ENCODE data around the gene UNC79. TPM values are rescaled to one million over a fixed set of nuclear protein-coding genes. Genes with fewer than 3 reads are reported as not detected.
"Not testable (repeated sequence)": the region's sequence is repeated elsewhere in the genome, so short reads cannot be mapped to it uniquely, and the experiment has no call there.

Gene UNC79
- total RNA-seq, result under 1 TPM; 0.05 to 0.09 TPM
- long read RNA-seq, donor 1, result 0 reads
- long read RNA-seq, donor 2, result 0 reads

- DNase-seq (ENCODE audit: low spot score), result no peak
- intact Hi-C loops (cut with DNase I), result no loop called here
Measured at GRCh38 chr14:93430315-93431035, at the start of gene UNC79. Gene UNC79 (plus strand): TSS chr14:93430939. CDS start chr14:93431030, 91 bp downstream.

DNA sequence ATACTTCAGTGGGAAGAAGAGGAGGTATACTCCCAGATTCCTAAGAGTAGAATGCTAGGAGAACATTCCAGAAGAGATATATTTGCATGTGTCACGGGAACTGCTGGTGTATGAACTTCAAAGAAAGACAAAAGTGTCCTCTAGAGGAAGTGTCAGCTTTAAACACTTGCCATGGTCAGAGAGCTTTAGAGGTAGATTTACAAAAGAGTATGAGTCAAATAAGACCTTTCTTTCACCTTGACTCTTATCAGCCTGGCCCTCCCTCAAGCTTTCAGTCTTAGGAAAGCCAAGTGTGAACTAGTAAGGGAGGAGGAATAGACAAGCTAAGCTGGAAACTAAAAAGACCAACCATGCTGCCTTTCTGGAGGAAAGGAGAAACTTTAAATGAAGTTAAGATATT is 49.1 kb upstream of the UNC79 start:
- no peak for DNase-seq (ENCODE audit: low spot score)
- intact Hi-C loops (cut with DNase I), result no loop called here

DNA sequence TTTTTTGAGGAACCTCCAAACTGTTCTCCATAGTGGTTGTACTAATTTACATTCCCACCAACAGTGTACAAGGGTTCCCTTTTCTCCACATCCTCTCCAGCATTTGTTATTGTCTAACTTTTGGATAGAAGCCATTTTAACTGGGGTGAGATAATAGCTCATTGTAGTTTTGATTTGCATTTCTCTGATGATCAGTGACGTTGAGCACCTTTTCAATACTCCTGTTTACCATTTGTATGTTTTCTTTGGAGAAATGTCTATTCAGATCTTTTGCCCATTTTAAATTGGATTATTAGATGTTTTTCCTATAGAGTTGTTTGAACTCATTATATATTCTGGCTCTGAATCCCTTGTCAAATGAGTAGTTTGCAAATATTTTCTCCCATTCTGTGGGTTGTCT is 46.5 kb upstream of the UNC79 start:
- intact Hi-C loops (cut with DNase I); DNase-seq (ENCODE audit: low spot score): not testable (repeated sequence)

- no peak for DNase-seq (ENCODE audit: low spot score)
- intact Hi-C loops (cut with DNase I), result no loop called here
Measured at GRCh38 chr14:93395231-93395630, 35.5 kb upstream of the UNC79 start.

- intact Hi-C loops (cut with DNase I), result no loop called here
- DNase-seq (ENCODE audit: low spot score), result no peak
Measured at GRCh38 chr14:93396456-93396855, 34.3 kb upstream of the UNC79 start.

DNA sequence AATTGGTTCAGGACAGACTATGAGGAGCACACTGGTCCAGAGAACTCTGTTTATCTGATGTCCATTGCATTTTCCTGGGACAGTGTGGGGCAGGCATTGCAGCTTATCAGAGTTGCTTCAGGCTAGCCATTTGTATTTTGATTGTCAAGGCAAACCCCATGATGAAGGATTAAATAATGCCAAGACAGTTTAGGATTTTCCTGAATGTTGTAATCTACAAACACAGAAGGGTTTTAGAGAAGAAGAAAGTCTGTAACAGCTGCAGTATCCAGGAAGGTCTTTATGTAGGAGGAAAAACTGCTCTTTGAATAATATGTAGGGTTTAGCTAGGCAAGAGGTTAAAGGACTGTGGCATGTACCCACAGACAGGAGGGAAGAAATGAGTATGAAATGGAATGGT is 32.2 kb upstream of the UNC79 start:
- intact Hi-C loops (cut with DNase I), result no loop called here
- DNase-seq (ENCODE audit: low spot score), result no peak

DNA sequence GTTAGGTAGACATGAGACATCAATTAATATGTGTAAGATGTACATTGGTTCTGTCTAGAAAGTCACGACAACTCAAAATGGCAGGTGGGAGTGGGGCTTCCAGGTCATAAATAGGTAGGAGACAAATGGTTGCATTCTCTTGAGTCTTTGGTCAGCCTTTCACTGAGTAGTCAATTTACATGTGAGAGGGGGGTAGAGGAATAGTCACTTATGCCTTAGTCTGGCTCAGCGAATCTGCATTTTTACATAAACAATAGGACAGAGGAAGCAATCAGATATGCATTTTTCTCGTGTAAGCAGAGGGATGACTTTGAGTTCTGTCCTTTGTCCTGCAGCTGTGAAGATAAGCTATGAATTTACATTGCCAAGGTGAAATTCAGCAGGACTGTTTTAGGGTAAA is 27.8 kb upstream of the UNC79 start:
- intact Hi-C loops (cut with DNase I), result no loop called here

DNA sequence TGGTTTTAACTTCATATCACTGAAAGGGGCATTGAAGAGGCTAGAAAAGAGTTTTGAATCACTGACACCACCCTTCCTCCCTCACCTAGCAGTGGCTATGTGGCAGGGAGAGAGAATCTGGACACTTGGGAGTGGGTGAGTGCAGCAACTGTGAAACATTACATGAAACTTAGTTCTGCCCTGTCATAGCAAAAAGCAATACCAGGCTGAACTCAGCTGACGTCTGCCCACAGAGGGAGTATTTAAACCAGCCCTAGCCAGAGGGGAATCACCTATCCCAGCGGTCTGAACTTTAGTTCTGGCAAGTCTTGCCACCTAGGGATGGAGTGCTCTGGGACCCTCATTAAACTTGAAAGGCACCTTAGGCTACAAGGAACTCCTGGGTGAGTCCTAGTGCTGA is 20.7 kb upstream of the UNC79 start:
- no peak for DNase-seq (ENCODE audit: low spot score)
- intact Hi-C loops (cut with DNase I), result loop anchor here in 1 of 2 donors (5.0 kb wide), 1 partner anchor 407 kb away; no protein-coding TSS in a partner anchor

More for the DNA sequence above, 27.8 kb upstream of the UNC79 start:
- DNase-seq (ENCODE audit: low spot score), result no peak

DNA sequence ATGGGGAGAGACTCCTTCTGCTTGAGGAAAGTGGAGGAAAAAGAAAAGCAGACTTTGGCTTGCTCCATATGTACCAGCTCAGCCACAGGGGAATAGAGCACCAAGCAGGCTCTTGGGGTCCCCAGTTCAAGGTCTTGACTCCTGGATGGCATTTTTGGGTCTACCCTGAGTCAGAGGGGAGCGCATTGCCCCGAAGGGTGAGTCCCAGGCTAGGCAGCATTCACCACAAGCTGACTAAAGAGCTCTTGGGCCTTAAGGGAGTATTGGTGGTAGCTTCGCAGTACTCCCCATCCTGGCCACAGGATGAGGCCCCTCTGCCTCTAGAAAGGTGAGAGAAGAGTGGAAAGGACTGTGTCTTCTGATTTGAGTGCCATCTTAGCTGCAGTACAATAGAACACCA is 19.8 kb upstream of the UNC79 start:
- intact Hi-C loops (cut with DNase I), result loop anchor here in 1 of 2 donors (5.0 kb wide), 1 partner anchor 406 kb away; no protein-coding TSS in a partner anchor
- no peak for DNase-seq (ENCODE audit: low spot score)

GRCh38 chr14:93425136-93425535 is 5.6 kb upstream of the UNC79 start:
- intact Hi-C loops (cut with DNase I), result not testable (repeated sequence)

DNA sequence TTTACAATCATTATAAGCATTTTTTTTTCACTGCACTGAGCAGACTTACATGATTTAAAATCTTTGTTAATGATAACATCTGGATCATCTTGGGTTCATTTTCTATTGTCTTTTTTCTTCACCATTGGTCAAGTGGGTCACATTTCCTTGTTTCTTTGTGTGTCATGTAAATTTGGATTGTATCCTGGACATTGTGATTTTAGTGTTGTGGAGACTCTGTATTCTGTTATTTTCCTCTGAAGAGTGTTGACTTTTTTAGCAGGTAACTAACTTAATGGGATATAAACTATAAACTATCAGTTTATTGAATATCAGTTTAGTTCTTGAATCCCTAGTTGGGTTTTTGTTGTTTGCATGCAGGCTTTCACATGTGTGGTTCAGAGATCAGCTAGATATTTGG is 4.0 kb upstream of the UNC79 start:
- no peak for DNase-seq (ENCODE audit: low spot score)
- intact Hi-C loops (cut with DNase I), result no loop called here

More at GRCh38 chr14:93425136-93425535, 5.6 kb upstream of the UNC79 start:
- DNase-seq (ENCODE audit: low spot score), result not testable (repeated sequence)

DNA sequence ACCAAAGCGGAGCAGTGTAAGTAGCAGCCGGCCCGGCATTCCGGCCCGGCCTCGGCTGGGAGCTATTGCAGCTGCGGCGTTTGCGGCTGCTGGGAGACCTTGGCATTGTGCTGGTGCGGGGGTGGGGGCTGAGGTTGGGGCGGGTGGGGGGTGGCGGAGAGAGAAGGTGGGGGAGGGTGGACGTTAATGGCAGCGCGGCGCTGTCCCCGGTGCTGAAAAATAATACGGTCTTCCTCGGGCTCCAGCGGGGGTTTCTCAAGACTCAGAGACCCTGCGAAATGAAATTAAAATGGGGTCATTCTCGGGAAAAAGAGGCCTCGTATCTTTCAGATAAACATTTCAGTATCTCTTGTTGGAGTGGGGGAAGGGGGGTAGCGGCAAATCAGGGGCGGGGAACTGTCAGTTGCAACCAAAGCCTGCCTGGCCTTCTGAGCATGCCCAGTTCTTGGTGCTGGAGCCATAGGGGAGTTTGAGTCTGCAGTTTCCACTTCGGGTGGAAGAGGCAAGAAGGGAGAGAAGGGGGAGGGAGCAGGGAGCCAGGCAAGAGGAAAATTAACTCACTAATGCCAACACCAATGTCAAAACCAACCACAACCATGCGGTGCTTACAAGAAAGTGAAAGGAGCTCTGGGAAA is 414 bp downstream of the UNC79 start:
- intact Hi-C loops (cut with DNase I), result no loop called here
- peak; percentile 59 for DNase-seq (ENCODE audit: low spot score)

DNA sequence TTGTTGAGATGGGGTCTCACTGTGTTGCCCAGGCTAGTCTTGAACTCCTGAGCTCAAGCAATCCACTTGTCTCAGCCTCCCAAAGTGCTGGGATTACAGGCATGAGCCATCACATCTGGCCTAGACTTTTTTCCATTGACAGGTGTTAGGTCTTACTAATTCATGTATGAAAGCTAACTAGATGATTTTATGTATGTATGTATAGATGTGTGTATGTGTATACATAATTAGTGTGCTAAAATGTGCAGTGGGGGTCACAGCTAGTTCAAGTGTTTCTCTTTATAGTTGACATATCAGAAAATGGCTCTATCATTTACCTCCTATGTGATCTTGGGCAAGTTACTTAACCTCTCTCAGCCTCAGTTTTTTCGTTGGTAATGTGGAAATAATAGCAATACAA is 23.5 kb downstream of the UNC79 start:
- intact Hi-C loops (cut with DNase I), result no loop called here
- no peak for DNase-seq (ENCODE audit: low spot score)

- DNase-seq (ENCODE audit: low spot score), result no peak
- intact Hi-C loops (cut with DNase I), result no loop called here
Measured at GRCh38 chr14:93456356-93456755, 25.6 kb downstream of the UNC79 start.

- intact Hi-C loops (cut with DNase I), result no loop called here
- DNase-seq (ENCODE audit: low spot score), result no peak
Measured at GRCh38 chr14:93458234-93458633, 27.5 kb downstream of the UNC79 start.

- intact Hi-C loops (cut with DNase I), result no loop called here
- no peak for DNase-seq (ENCODE audit: low spot score)
Measured at GRCh38 chr14:93462479-93462878, 31.7 kb downstream of the UNC79 start.

GRCh38 chr14:93464271-93464670 is 33.5 kb downstream of the UNC79 start:
- no peak for DNase-seq (ENCODE audit: low spot score)
- intact Hi-C loops (cut with DNase I), result no loop called here

- DNase-seq (ENCODE audit: low spot score), result no peak
- intact Hi-C loops (cut with DNase I), result no loop called here
Measured at GRCh38 chr14:93475471-93475870, 44.7 kb downstream of the UNC79 start.

GRCh38 chr14:93476305-93476704 is 45.6 kb downstream of the UNC79 start:
- intact Hi-C loops (cut with DNase I), result no loop called here
- DNase-seq (ENCODE audit: low spot score), result no peak

DNA sequence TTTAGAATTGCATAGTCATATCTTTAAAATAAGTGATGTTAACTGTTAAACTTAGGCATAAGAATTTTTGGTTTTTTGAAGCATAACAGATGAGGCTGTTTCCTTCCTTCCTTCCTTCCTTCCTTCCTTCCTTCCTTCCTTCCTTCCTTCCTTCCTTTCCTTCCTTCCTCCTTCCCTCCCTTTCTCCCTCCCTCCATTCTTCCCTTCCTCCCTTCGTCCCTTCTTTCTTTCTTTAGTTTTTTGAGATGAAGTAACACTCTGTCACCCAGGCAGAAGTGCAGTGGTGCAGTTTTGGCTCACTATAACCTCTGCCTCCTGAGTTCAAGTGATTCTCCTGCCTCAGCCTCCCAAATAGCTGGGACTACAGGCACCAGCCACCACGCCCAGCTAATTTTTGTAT is 48.3 kb downstream of the UNC79 start:
- DNase-seq (ENCODE audit: low spot score); intact Hi-C loops (cut with DNase I): not testable (repeated sequence)

DNA sequence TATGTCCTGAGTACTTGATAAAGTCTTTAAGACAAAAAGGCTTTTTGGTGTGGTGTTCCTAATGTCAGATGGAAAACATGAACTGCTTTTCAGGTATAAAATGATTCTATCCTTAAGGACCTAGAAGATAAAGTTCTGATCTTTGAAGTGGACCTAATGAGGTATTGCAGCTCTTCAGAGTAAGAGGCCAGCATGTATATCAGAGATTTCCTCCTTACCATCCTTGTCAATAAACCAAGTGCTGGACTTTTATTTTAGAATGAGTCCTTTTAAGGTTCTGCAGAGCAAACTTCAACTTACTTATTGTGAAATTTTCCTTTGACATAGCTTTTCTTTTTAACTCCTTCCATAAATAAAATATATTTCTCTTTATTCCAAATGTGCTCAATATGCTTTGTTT is 50.1 kb downstream of the UNC79 start:
- no peak for DNase-seq (ENCODE audit: low spot score)
- intact Hi-C loops (cut with DNase I), result no loop called here
